ENCODE measurements around the gene MRGPRG.

The MRGPRG gene

DNA sequence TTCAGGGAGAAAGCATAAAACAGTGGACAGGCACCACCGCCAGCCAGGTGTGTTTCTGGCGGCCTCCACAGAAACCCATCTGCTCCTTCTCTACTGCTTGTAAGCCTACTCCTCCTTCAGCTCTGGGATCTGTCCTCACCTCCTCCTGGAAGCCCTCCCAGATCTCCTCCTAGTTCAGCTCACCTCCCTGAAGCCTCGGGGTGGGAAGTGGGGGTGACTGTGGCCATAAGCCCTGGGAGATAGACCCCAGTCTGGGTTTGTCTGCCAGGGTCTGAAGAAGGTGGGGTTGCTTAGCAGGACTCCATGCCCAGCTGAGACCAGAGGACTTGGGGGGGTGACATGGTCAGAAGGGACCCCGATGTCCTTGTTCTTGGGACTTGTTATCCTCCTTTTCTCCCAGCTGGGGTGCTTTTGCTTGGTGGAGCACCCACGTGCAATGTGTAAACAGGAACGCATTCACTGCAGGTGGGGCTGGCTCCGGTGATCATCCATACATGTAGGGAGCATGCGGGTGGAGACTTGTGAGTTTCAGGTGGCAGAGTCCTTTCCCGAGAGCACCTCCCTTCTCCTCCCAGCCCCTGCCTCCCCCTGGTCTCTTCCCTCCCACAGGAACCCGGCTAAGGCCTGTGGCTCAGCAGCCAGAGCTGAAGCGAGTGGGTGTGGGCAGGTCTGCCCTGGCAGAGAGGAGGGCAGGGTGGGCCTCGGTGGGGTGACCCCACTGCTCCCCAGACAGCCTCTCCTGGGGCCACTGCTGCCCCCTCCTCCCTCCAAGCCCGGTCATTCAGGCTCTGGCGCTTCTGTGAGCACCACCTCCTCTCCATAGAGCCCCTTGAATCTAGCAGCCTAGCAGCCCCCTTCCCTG is 25.9 kb downstream of the MRGPRG start:
- no peaks in the 10 kb centered on the region for H3K4me1 ChIP-seq (ENCODE audit: low read length)
- H4K20me1 ChIP-seq (ENCODE audit: insufficient read depth, low read length): no peaks in the 10 kb centered on the region
- no peak overlapping the region for H3K9ac ChIP-seq (ENCODE audit: low read length)
- H3K9me3 ChIP-seq (ENCODE audit: insufficient read depth, low read length): no peaks in the 10 kb centered on the region
- H3K27me3 ChIP-seq (ENCODE audit: low read depth, low read length): no peaks in the 10 kb centered on the region
- no peaks in the 10 kb centered on the region for H3K79me2 ChIP-seq (ENCODE audit: low read length)
- no peaks in the 10 kb centered on the region for H3K36me3 ChIP-seq (replicated peaks; ENCODE audit: low read depth, low read length)
- H3K4me2 ChIP-seq (ENCODE audit: low read length): no peak overlapping the region
- H3K27ac ChIP-seq (ENCODE audit: low read length): no peak overlapping the region
- no peak overlapping the region for H2AFZ ChIP-seq (ENCODE audit: low read depth, low read length)
- TF ChIP-seq CTCF (IDR thresholded peaks at IDR 0.05; ENCODE audit: low read depth, low read length) (no peak), EZH2phosphoT487 (IDR thresholded peaks at IDR 0.05; ENCODE audit: low read depth) (no peak)
- H3K4me3 ChIP-seq (ENCODE audit: low read length): no peak overlapping the region

DNA sequence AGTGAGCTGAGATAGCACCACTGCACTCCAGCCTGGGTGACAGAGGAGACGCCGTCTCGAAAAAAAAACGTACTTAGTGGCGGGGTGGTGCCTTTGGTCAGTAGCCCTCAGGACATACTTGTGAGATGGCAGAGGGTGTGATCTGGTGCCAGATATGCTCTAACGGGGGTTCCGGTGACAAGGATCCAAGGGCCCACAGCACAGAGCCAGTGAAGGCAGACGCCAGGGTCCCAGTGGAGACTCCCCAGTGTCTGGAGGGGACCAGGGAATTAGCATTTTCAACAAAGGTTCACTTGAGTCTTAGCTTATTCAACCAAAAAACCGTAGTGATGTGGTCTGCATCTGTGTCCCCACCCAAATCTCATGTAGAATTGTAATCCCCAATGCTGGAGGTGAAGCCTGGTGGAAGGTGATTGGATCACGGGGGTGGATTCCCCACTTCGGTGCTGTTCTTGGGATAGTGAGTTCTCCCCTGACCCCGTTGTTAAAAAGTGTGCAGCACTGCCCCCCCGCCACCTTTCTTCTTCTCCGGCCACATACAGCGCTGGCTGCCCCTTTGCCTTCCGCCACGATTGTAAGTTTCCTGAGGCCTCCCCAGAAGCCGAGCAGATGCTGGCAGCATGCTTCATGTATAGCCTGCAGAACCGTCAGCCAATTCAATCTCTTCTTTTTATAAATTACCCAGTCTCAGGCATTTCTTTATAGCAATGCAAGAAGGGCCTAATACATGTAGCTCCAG is 26.9 kb downstream of the MRGPRG start:
- no peak for TF ChIP-seq CTCF (IDR thresholded peaks at IDR 0.05; ENCODE audit: low read depth, low read length)
- no peak for TF ChIP-seq EZH2phosphoT487 (IDR thresholded peaks at IDR 0.05; ENCODE audit: low read depth)

DNA sequence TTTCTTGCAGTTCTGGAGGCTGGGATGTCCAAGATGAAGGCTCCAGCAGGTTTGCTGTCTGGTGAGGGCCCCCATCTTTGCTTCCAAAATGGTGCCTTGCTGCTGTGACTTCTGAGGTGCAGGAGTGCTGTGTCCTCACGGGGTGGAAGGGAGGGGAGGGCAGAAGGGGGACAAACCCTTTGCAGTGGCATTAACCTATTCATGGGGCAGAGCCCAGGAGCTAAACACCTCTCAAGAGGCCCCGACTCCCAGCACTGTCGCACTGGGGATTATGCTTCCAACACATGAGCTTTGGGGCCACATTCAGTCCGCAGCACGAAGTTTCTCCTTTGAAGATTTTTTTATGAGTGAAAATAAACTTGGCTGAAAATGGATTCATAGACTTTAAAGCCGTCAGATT is 28.0 kb downstream of the MRGPRG start:
- Histone ChIP-seq H3K9ac (ENCODE audit: low read length) (no peak overlapping the region), H3K79me2 (ENCODE audit: low read length) (no peaks in the 10 kb centered on the region), H3K27ac (ENCODE audit: low read length) (no peak overlapping the region), H3K27me3 (ENCODE audit: low read depth, low read length) (no peaks in the 10 kb centered on the region), H3K36me3 (replicated peaks; ENCODE audit: low read depth, low read length) (no peaks in the 10 kb centered on the region), H3K9me3 (ENCODE audit: insufficient read depth, low read length) (no peaks in the 10 kb centered on the region), H3K4me3 (ENCODE audit: low read length) (no peak overlapping the region), H3K4me2 (ENCODE audit: low read length) (no peak overlapping the region), H2AFZ (ENCODE audit: low read depth, low read length) (no peak overlapping the region), H4K20me1 (ENCODE audit: insufficient read depth, low read length) (no peaks in the 10 kb centered on the region), H3K4me1 (ENCODE audit: low read length) (no peaks in the 10 kb centered on the region)
- TF ChIP-seq CTCF (IDR thresholded peaks at IDR 0.05; ENCODE audit: low read depth, low read length): no peak
- no peak for TF ChIP-seq EZH2phosphoT487 (IDR thresholded peaks at IDR 0.05; ENCODE audit: low read depth)

More for the DNA sequence above, 26.9 kb downstream of the MRGPRG start:
- Histone ChIP-seq H3K9ac (ENCODE audit: low read length) (no peak overlapping the region), H2AFZ (ENCODE audit: low read depth, low read length) (no peak overlapping the region), H3K4me2 (ENCODE audit: low read length) (no peak overlapping the region), H3K4me1 (ENCODE audit: low read length) (no peaks in the 10 kb centered on the region), H4K20me1 (ENCODE audit: insufficient read depth, low read length) (no peaks in the 10 kb centered on the region), H3K4me3 (ENCODE audit: low read length) (no peak overlapping the region), H3K79me2 (ENCODE audit: low read length) (no peaks in the 10 kb centered on the region), H3K36me3 (replicated peaks; ENCODE audit: low read depth, low read length) (no peaks in the 10 kb centered on the region), H3K27ac (ENCODE audit: low read length) (no peak overlapping the region), H3K9me3 (ENCODE audit: insufficient read depth, low read length) (no peaks in the 10 kb centered on the region), H3K27me3 (ENCODE audit: low read depth, low read length) (no peaks in the 10 kb centered on the region)

GRCh38 chr11:3189886-3190583 is 28.6 kb downstream of the MRGPRG start:
- Histone ChIP-seq H4K20me1 (ENCODE audit: insufficient read depth, low read length) (no peaks in the 10 kb centered on the region), H3K27me3 (ENCODE audit: low read depth, low read length) (no peaks in the 10 kb centered on the region), H3K4me1 (ENCODE audit: low read length) (no peaks in the 10 kb centered on the region), H3K9ac (ENCODE audit: low read length) (no peak overlapping the region), H2AFZ (ENCODE audit: low read depth, low read length) (no peak overlapping the region), H3K27ac (ENCODE audit: low read length) (no peak overlapping the region), H3K4me2 (ENCODE audit: low read length) (no peak overlapping the region), H3K9me3 (ENCODE audit: insufficient read depth, low read length) (no peaks in the 10 kb centered on the region), H3K79me2 (ENCODE audit: low read length) (no peaks in the 10 kb centered on the region), H3K4me3 (ENCODE audit: low read length) (no peak overlapping the region), H3K36me3 (replicated peaks; ENCODE audit: low read depth, low read length) (no peaks in the 10 kb centered on the region)
- no peak for TF ChIP-seq CTCF (IDR thresholded peaks at IDR 0.05; ENCODE audit: low read depth, low read length)
- TF ChIP-seq EZH2phosphoT487 (IDR thresholded peaks at IDR 0.05; ENCODE audit: low read depth): no peak

Data from OCI-LY3 (cell line).